DMS 273 treated with DMSO at 0.1 percent for 48 hours (cell line): ENCODE measurements around the gene TRIM48.
"Not testable (repeated sequence)": the region's sequence is repeated elsewhere in the genome, so short reads cannot be mapped to it uniquely, and the experiment has no call there.

Experiments
- DNase-seq: peaks from one replicate; lab custom pipeline; 2025; lab: John Stamatoyannopoulos, UW

TRIM48 gene

GRCh38 chr11:55261855-55262254 lies at the start of gene TRIM48:
TSS of gene TRIM48 (plus strand) at chr11:55262155. CDS start at chr11:55262268, 113 bp downstream.
- DNase-seq: not testable (repeated sequence)

GRCh38 chr11:55238316-55238715 lies 23.6 kb upstream of the TRIM48 start:
- DNase-seq: not testable (repeated sequence)

GRCh38 chr11:55263081-55263480 lies 1.1 kb downstream of the TRIM48 start:
- no peak for DNase-seq
